Trophoblast cell (in vitro differentiated cells and primary cell): ENCODE results near the gene SH3TC1.

Experiments used
- DNase-seq, 2 donors: peaks; one replicate each; pipeline ENCODE4 v3.0.0-alpha.2; 2016
- H2AFZ ChIP-seq: 2 replicates; pipeline ENCODE4 v1.6.1; 2013; ENCODE audit warnings: low read length, moderate library complexity, mild to moderate bottlenecking; ENCODE audit not compliant: insufficient read depth, poor library complexity
- H2AK5ac ChIP-seq: 2 replicates; pipeline ENCODE4 v1.6.1; 2013; ENCODE audit warnings: mild to moderate bottlenecking, low read length
- H2BK120ac ChIP-seq: 2 replicates; pipeline ENCODE4 v1.6.1; 2013; ENCODE audit warnings: low read length, mild to moderate bottlenecking, moderate library complexity; ENCODE audit not compliant: insufficient read depth, poor library complexity
- H2BK12ac ChIP-seq: 2 replicates; pipeline ENCODE4 v1.6.1; 2013; ENCODE audit warnings: mild to moderate bottlenecking, low read length, moderate library complexity
- H2BK5ac ChIP-seq: 2 replicates; pipeline ENCODE4 v1.6.1; 2013; ENCODE audit warnings: low read length, low read depth, moderate library complexity, mild to moderate bottlenecking; ENCODE audit not compliant: poor library complexity
- H3K14ac ChIP-seq: 2 replicates; pipeline ENCODE4 v1.6.1; 2013; ENCODE audit warnings: mild to moderate bottlenecking, low read length
- H3K18ac ChIP-seq: 2 replicates; pipeline ENCODE4 v1.6.1; 2013; ENCODE audit warnings: mild to moderate bottlenecking, low read length
- H3K23ac ChIP-seq: 2 replicates; pipeline ENCODE4 v1.6.1; 2013; ENCODE audit warnings: low read length
- H3K27ac ChIP-seq: 2 replicates; pipeline ENCODE4 v1.5.1; 2013; ENCODE audit warnings: low read depth, mild to moderate bottlenecking, inconsistent platforms, low read length, moderate library complexity
- H3K27me3 ChIP-seq: 2 replicates; pipeline ENCODE4 v1.6.1; 2013; ENCODE audit warnings: inconsistent platforms, mild to moderate bottlenecking, low read length, moderate library complexity; ENCODE audit not compliant: insufficient read depth
- H3K36me3 ChIP-seq, 2 experiments: 1 replicate in 1 of 2; 2 replicates in 1 of 2; pipeline ENCODE4 v1.6.1; 2013; ENCODE audit warnings: low read length in 2 of 2, mild to moderate bottlenecking in 2 of 2, moderate library complexity in 1 of 2; ENCODE audit not compliant: insufficient read depth in 2 of 2, control insufficient read depth in 1 of 2
- H3K4ac ChIP-seq: 2 replicates; pipeline ENCODE4 v1.6.1; 2013; ENCODE audit warnings: low read depth, mild to moderate bottlenecking, low read length, moderate library complexity
- H3K4me1 ChIP-seq, 2 experiments: 1 replicate in 1 of 2; 2 replicates in 1 of 2; pipeline ENCODE4 v1.6.1; 2013; ENCODE audit warnings: low read length in 2 of 2, mild to moderate bottlenecking in 2 of 2, moderate library complexity in 1 of 2; ENCODE audit not compliant: insufficient read depth in 2 of 2, control insufficient read depth in 1 of 2
- H3K4me2 ChIP-seq: 2 replicates; pipeline ENCODE4 v1.6.1; 2013; ENCODE audit warnings: inconsistent platforms, mild to moderate bottlenecking, low read length, moderate library complexity
- H3K4me3 ChIP-seq: 2 replicates; pipeline ENCODE4 v1.5.1; 2013; ENCODE audit warnings: mild to moderate bottlenecking, low read depth, low read length, inconsistent platforms
- H3K79me1 ChIP-seq: one replicate; pipeline ENCODE4 v1.6.1; 2013; ENCODE audit warnings: low read length
- H3K79me2 ChIP-seq: 2 replicates; pipeline ENCODE4 v1.6.1; 2013; ENCODE audit warnings: low read length, mild to moderate bottlenecking; ENCODE audit not compliant: control insufficient read depth, insufficient read depth, poor library complexity
- H3K9ac ChIP-seq: 2 replicates; pipeline ENCODE4 v1.6.1; 2013; ENCODE audit warnings: mild to moderate bottlenecking, low read length
- H3K9me3 ChIP-seq: 2 replicates; pipeline ENCODE4 v1.6.1; 2013; ENCODE audit warnings: low read depth, mild to moderate bottlenecking, control low read depth, inconsistent platforms, low read length; ENCODE audit not compliant: insufficient read depth
- H4K12ac ChIP-seq: 2 replicates; pipeline ENCODE4 v1.6.1; 2013; ENCODE audit warnings: low read depth, mild to moderate bottlenecking, low read length, moderate library complexity
- H4K8ac ChIP-seq: 2 replicates; pipeline ENCODE4 v1.6.1; 2013; ENCODE audit warnings: low read depth, mild to moderate bottlenecking, low read length, moderate library complexity
- H4K91ac ChIP-seq: one replicate; pipeline ENCODE4 v1.6.1; 2013; ENCODE audit warnings: low read depth, mild to moderate bottlenecking, low read length, moderate library complexity
- WGBS: extraction: QIAGEN DNeasy Blood & Tissue Kit; methylation state at CpG from one replicate; pipeline ENCODE4 v1.1.7; 2013; ENCODE audit warnings: missing lambda C conversion rate; ENCODE audit not compliant: insufficient read length, insufficient coverage; ENCODE audit errors: extremely low coverage; 5-methylcytosine and 5-hydroxymethylcytosine counted together

Gene SH3TC1

GRCh38 chr4:8273450-8273849, 74.4 kb downstream of the SH3TC1 start:
- WGBS, result no CpG with 5 or more reads among the region's 13 CpGs
- no peak overlapping the region for H2BK5ac ChIP-seq
- no peak overlapping the region for H3K9ac ChIP-seq

GRCh38 chr4:8274066-8274652, 75.1 kb downstream of the SH3TC1 start:
- WGBS, result no CpG with 5 or more reads among the region's 21 CpGs
- Histone ChIP-seq H3K4ac (no peak overlapping the region), H3K4me3 (no peak overlapping the region)

More at GRCh38 chr4:8273450-8273849, 74.4 kb downstream of the SH3TC1 start:
- no peak overlapping the region for H2AK5ac ChIP-seq
- no peak overlapping the region for H3K27ac ChIP-seq
- H3K14ac ChIP-seq, result no peak overlapping the region
- H3K4me3 ChIP-seq, result no peak overlapping the region
- peaks cover 3% of the 10 kb centered on the region for H3K27me3 ChIP-seq
- H3K4ac ChIP-seq, result no peak overlapping the region
- peaks cover 5% of the 10 kb centered on the region for H3K9me3 ChIP-seq
- H3K36me3 ChIP-seq, result peaks cover 0 to 2% of the 10 kb centered on the region in 2 experiments
- H3K4me1 ChIP-seq, result peaks cover 24 to 26% of the 10 kb centered on the region in 2 experiments
- H3K79me1 ChIP-seq, result peaks cover 9% of the 10 kb centered on the region
- peak overlapping the region; percentile 19 for H4K8ac ChIP-seq
- peaks cover 4% of the 10 kb centered on the region for H3K79me2 ChIP-seq
- H4K91ac ChIP-seq, result peak overlapping the region; percentile 38
- H3K4me2 ChIP-seq, result no peak overlapping the region
- no peak overlapping the region for H3K18ac ChIP-seq
- H2BK120ac ChIP-seq, result no peak overlapping the region
- no peak overlapping the region for H4K12ac ChIP-seq
- H2BK12ac ChIP-seq, result no peak overlapping the region
- no peak overlapping the region for H2AFZ ChIP-seq
- no peak overlapping the region for H3K23ac ChIP-seq
- no peak for DNase-seq

GRCh38 chr4:8274765-8275547, 75.9 kb downstream of the SH3TC1 start:
- H4K91ac ChIP-seq, result no peak overlapping the region
- WGBS, result no CpG with 5 or more reads among the region's 19 CpGs
- H3K79me2 ChIP-seq, result peaks cover 2% of the 10 kb centered on the region
- H3K4me1 ChIP-seq, result peaks cover 18 to 20% of the 10 kb centered on the region in 2 experiments
- H3K4me2 ChIP-seq, result no peak overlapping the region
- H3K4ac ChIP-seq, result no peak overlapping the region
- peaks cover 2% of the 10 kb centered on the region for H3K9me3 ChIP-seq
- H2BK120ac ChIP-seq, result no peak overlapping the region
- no peak overlapping the region for H3K9ac ChIP-seq
- no peak overlapping the region for H4K8ac ChIP-seq
- no peak overlapping the region for H2AFZ ChIP-seq
- H2AK5ac ChIP-seq, result no peak overlapping the region
- H2BK12ac ChIP-seq, result no peak overlapping the region
- H3K23ac ChIP-seq, result no peak overlapping the region
- H3K18ac ChIP-seq, result no peak overlapping the region
- H3K14ac ChIP-seq, result no peak overlapping the region
- H4K12ac ChIP-seq, result no peak overlapping the region
- DNase-seq, result no peak
- H2BK5ac ChIP-seq, result no peak overlapping the region
- peaks cover 3% of the 10 kb centered on the region for H3K27me3 ChIP-seq
- peaks cover 0 to 2% of the 10 kb centered on the region in 2 experiments for H3K36me3 ChIP-seq
- no peak overlapping the region for H3K27ac ChIP-seq
- peaks cover 3% of the 10 kb centered on the region for H3K79me1 ChIP-seq
- H3K4me3 ChIP-seq, result no peak overlapping the region

More at GRCh38 chr4:8274066-8274652, 75.1 kb downstream of the SH3TC1 start:
- Histone ChIP-seq H3K23ac (no peak overlapping the region), H2BK12ac (no peak overlapping the region), H3K79me2 (peaks cover 4% of the 10 kb centered on the region), H3K27ac (no peak overlapping the region), H2AK5ac (no peak overlapping the region), H3K36me3 (peaks cover 0 to 2% of the 10 kb centered on the region in 2 experiments), H3K27me3 (peaks cover 3% of the 10 kb centered on the region), H4K91ac (no peak overlapping the region), H3K4me2 (no peak overlapping the region), H3K4me1 (peaks cover 20 to 23% of the 10 kb centered on the region in 2 experiments), H3K14ac (no peak overlapping the region), H3K79me1 (peaks cover 7% of the 10 kb centered on the region), H2AFZ (no peak overlapping the region), H2BK5ac (no peak overlapping the region), H4K8ac (no peak overlapping the region), H4K12ac (no peak overlapping the region), H2BK120ac (no peak overlapping the region), H3K18ac (no peak overlapping the region), H3K9ac (no peak overlapping the region), H3K9me3 (peaks cover 2% of the 10 kb centered on the region)
- DNase-seq, result no peak

- no peak for DNase-seq
- Histone ChIP-seq H3K79me1 (peaks cover 3% of the 10 kb centered on the region), H3K4me3 (no peak overlapping the region), H2BK120ac (no peak overlapping the region), H3K23ac (no peak overlapping the region), H3K27me3 (no peaks in the 10 kb centered on the region), H3K36me3 (peaks cover 0 to 2% of the 10 kb centered on the region in 2 experiments), H3K27ac (no peak overlapping the region), H3K4ac (no peak overlapping the region), H4K8ac (no peak overlapping the region), H2BK12ac (no peak overlapping the region), H4K12ac (no peak overlapping the region), H3K14ac (no peak overlapping the region), H2AFZ (no peak overlapping the region), H3K9me3 (peaks cover 2% of the 10 kb centered on the region), H2AK5ac (no peak overlapping the region), H3K18ac (no peak overlapping the region), H3K4me2 (no peak overlapping the region), H4K91ac (no peak overlapping the region), H2BK5ac (no peak overlapping the region), H3K9ac (no peak overlapping the region), H3K4me1 (peaks cover 13 to 15% of the 10 kb centered on the region in 2 experiments), H3K79me2 (no peaks in the 10 kb centered on the region)
- WGBS, result no CpG with 5 or more reads among the region's 4 CpGs
These were observed 76.4 kb downstream of the SH3TC1 start for GRCh38 chr4:8275548-8275910.
